Measurements from ENCODE around the gene RAVER1. TPM values are rescaled to one million over a fixed set of nuclear protein-coding genes. Genes with fewer than 3 reads are reported as not detected.

Gene RAVER1
- total and polyA plus RNA-seq, 10 of the 15 experiments (the other 5 are each of a cell fraction or from before 2014, with no cell fraction given) = 0.03 to 87.0 (median 12.1) TPM

DNA sequence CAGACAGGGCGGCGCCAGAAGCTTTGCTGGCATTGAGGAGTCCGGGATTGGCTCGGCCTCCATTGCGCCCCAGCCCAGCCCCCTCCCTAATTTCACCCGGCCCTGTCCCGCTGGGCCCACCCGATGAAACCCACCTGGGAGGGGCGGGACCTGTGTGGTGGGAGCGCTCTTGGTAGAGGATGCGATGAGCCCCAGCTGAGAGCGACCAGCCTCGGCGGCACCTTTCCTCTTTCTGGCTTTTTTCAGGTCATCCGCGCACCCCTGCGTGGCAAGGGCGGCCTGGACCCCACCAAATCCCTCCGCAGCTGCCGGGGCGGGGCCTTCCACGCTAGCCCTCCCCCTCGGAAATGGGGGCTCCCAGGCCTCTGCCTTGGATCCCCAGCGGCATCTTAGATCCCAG lies 23.9 kb downstream of the RAVER1 start, which contains the start of gene ZGLP1 (continued):
- TF ChIP-seq, protein P1, sequence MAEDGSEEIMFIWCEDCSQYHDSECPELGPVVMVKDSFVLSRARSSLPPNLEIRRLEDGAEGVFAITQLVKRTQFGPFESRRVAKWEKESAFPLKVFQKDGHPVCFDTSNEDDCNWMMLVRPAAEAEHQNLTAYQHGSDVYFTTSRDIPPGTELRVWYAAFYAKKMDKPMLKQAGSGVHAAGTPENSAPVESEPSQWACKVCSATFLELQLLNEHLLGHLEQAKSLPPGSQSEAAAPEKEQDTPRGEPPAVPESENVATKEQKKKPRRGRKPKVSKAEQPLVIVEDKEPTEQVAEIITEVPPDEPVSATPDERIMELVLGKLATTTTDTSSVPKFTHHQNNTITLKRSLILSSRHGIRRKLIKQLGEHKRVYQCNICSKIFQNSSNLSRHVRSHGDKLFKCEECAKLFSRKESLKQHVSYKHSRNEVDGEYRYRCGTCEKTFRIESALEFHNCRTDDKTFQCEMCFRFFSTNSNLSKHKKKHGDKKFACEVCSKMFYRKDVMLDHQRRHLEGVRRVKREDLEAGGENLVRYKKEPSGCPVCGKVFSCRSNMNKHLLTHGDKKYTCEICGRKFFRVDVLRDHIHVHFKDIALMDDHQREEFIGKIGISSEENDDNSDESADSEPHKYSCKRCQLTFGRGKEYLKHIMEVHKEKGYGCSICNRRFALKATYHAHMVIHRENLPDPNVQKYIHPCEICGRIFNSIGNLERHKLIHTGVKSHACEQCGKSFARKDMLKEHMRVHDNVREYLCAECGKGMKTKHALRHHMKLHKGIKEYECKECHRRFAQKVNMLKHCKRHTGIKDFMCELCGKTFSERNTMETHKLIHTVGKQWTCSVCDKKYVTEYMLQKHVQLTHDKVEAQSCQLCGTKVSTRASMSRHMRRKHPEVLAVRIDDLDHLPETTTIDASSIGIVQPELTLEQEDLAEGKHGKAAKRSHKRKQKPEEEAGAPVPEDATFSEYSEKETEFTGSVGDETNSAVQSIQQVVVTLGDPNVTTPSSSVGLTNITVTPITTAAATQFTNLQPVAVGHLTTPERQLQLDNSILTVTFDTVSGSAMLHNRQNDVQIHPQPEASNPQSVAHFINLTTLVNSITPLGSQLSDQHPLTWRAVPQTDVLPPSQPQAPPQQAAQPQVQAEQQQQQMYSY (CRISPR knock-in tag; IDR thresholded peaks at IDR 0.05) = no peak

DNA sequence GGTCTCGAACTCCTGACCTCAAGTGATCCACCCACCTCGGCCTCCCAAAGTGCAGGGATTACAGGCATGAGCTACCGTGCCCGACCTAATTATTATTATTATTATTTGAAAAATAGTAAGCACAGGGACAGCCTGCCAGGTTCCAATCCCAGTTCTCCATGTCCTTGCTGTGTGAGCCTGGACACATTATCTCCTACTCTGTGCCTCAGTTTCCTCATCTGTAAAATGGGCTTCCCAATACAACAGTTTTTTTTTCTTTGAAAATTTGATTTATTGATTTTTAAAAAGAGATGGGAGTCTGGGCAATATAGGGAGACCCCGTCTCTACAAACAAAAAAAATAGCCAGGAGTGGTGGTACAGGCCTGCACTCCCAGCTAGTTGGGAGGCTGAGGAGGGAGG lies 27.0 kb downstream of the RAVER1 start:
- Histone ChIP-seq H3K4me3 (no peak overlapping the region), H3K4me2 (ENCODE audit: control insufficient read depth, insufficient read depth) (no peak overlapping the region), H3K27ac (ENCODE audit: control insufficient read depth, insufficient read depth) (no peak overlapping the region), H3K9me3 (replicated peaks; ENCODE audit: control insufficient read depth, insufficient read depth, low read length) (no peaks in the 10 kb centered on the region), H3K9ac (ENCODE audit: control insufficient read depth, insufficient read depth, low read length) (no peak overlapping the region), H3K27me3 (replicated peaks in 1 of 2; ENCODE audit: control insufficient read depth in 2 of 2, insufficient read depth in 2 of 2, low read length in 1 of 2) (no peaks in the 10 kb centered on the region), H3K4me1 (ENCODE audit: control insufficient read depth, insufficient read depth, low read length) (no peaks in the 10 kb centered on the region), H3K36me3 (ENCODE audit: control insufficient read depth in 2 of 2, insufficient read depth in 2 of 2, low read length in 1 of 2) (no peaks in the 10 kb centered on the region; a peak in 1 of 4 replicates), H3K79me2 (ENCODE audit: control insufficient read depth, insufficient read depth, low read length) (no peaks in the 10 kb centered on the region), H2AFZ (ENCODE audit: control insufficient read depth, low read depth, low read length) (no peak overlapping the region), H4K20me1 (ENCODE audit: control insufficient read depth, insufficient read depth) (no peaks in the 10 kb centered on the region)
- 68% methylated on average over 5 of the region's 5 CpGs for WGBS (ENCODE audit: insufficient coverage, insufficient replicate concordance, low lambda C conversion rate, missing lambda C conversion rate)
- no peak for DNase-seq (ENCODE audit: low read depth, low spot score)
- ChIA-PET CTCF (no interaction called here), RAD21 (ENCODE audit: unreplicated experiment) (no interaction called here), POLR2A (interaction anchor here (0.6 to 0.7 kb wide), 2 partner anchors 13 to 185 kb away, joined by 3 to 4 read pairs; no protein-coding TSS in a partner anchor), SMC1A (ENCODE audit: uncharacterized antibody, unreplicated experiment) (no interaction called here)
- no peak for ATAC-seq
- no TSS peak for BruUV-seq (replicated peaks)
- in situ Hi-C loops (cut with MboI) (no loop called here), intact Hi-C loops (cut with micrococcal nuclease; ENCODE audit: unreplicated experiment) (no loop called here)
- FAIRE-seq = no peak
- TF ChIP-seq, protein P2, sequence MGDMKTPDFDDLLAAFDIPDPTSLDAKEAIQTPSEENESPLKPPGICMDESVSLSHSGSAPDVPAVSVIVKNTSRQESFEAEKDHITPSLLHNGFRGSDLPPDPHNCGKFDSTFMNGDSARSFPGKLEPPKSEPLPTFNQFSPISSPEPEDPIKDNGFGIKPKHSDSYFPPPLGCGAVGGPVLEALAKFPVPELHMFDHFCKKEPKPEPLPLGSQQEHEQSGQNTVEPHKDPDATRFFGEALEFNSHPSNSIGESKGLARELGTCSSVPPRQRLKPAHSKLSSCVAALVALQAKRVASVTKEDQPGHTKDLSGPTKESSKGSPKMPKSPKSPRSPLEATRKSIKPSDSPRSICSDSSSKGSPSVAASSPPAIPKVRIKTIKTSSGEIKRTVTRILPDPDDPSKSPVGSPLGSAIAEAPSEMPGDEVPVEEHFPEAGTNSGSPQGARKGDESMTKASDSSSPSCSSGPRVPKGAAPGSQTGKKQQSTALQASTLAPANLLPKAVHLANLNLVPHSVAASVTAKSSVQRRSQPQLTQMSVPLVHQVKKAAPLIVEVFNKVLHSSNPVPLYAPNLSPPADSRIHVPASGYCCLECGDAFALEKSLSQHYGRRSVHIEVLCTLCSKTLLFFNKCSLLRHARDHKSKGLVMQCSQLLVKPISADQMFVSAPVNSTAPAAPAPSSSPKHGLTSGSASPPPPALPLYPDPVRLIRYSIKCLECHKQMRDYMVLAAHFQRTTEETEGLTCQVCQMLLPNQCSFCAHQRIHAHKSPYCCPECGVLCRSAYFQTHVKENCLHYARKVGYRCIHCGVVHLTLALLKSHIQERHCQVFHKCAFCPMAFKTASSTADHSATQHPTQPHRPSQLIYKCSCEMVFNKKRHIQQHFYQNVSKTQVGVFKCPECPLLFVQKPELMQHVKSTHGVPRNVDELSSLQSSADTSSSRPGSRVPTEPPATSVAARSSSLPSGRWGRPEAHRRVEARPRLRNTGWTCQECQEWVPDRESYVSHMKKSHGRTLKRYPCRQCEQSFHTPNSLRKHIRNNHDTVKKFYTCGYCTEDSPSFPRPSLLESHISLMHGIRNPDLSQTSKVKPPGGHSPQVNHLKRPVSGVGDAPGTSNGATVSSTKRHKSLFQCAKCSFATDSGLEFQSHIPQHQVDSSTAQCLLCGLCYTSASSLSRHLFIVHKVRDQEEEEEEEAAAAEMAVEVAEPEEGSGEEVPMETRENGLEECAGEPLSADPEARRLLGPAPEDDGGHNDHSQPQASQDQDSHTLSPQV (IDR thresholded peaks at IDR 0.05) = no peak
- no peak for TF ChIP-seq EED (IDR thresholded peaks at IDR 0.05; ENCODE audit: low read depth)
- TF ChIP-seq, protein P3, sequence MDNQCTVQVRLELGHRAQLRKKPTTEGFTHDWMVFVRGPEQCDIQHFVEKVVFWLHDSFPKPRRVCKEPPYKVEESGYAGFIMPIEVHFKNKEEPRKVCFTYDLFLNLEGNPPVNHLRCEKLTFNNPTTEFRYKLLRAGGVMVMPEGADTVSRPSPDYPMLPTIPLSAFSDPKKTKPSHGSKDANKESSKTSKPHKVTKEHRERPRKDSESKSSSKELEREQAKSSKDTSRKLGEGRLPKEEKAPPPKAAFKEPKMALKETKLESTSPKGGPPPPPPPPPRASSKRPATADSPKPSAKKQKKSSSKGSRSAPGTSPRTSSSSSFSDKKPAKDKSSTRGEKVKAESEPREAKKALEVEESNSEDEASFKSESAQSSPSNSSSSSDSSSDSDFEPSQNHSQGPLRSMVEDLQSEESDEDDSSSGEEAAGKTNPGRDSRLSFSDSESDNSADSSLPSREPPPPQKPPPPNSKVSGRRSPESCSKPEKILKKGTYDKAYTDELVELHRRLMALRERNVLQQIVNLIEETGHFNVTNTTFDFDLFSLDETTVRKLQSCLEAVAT (IDR thresholded peaks at IDR 0.05) = no peak
- TF ChIP-seq, protein P4, sequence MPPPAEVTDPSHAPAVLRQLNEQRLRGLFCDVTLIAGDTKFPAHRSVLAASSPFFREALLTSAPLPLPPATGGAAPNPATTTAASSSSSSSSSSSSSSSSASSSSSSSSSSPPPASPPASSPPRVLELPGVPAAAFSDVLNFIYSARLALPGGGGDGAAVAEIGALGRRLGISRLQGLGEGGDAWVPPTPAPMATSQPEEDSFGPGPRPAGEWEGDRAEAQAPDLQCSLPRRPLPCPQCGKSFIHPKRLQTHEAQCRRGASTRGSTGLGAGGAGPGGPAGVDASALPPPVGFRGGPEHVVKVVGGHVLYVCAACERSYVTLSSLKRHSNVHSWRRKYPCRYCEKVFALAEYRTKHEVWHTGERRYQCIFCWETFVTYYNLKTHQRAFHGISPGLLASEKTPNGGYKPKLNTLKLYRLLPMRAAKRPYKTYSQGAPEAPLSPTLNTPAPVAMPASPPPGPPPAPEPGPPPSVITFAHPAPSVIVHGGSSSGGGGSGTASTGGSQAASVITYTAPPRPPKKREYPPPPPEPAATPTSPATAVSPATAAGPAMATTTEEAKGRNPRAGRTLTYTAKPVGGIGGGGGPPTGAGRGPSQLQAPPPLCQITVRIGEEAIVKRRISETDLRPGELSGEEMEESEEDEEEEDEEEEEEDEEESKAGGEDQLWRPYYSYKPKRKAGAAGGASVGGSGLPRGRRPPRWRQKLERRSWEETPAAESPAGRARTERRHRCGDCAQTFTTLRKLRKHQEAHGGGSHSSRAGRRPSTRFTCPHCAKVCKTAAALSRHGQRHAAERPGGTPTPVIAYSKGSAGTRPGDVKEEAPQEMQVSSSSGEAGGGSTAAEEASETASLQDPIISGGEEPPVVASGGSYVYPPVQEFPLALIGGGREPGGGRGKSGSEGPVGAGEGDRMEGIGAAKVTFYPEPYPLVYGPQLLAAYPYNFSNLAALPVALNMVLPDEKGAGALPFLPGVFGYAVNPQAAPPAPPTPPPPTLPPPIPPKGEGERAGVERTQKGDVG (CRISPR knock-in tag; IDR thresholded peaks at IDR 0.05) = no peak
- no peak for TF ChIP-seq ETV6 (conservative IDR thresholded peaks at IDR 0.05 in 1 of 2, IDR thresholded peaks at IDR 0.05 in 1 of 2; ENCODE audit: borderline replicate concordance in 1 of 2, low read depth in 1 of 2)
- no peak for TF ChIP-seq ZZZ3 (IDR thresholded peaks at IDR 0.05; ENCODE audit: control insufficient read depth, insufficient read length, low read depth)
- TF ChIP-seq LARP7 (IDR thresholded peaks at IDR 0.05) = no peak
- TF ChIP-seq SMAD1 (IDR thresholded peaks at IDR 0.05; ENCODE audit: low read depth, partially characterized antibody) = no peak

All from GM12878 (cell line).